Kidney glomerular epithelial cell (primary cell): ENCODE data around the gene CUTA.

ENCODE experiments used
- DNase-seq: peaks from one replicate; lab custom pipeline; 2025; lab: John Stamatoyannopoulos, UW

CUTA gene

GRCh38 chr6:33417903-33418689, at the start of gene CUTA:
TSS of gene CUTA (minus strand) at chr6:33418107. CDS start at chr6:33418000, 107 bp downstream.
- peak; percentile 98 for DNase-seq

GRCh38 chr6:33467091-33467490, 49.2 kb upstream of the CUTA start:
- no peak for DNase-seq

- DNase-seq = no peak
Measured at GRCh38 chr6:33466075-33466735, 48.3 kb upstream of the CUTA start.

- DNase-seq = no peak
Measured at GRCh38 chr6:33459226-33459625, 41.3 kb upstream of the CUTA start.

GRCh38 chr6:33458676-33459075, 40.8 kb upstream of the CUTA start:
- DNase-seq = no peak

- no peak for DNase-seq
Measured at GRCh38 chr6:33456156-33456555, 38.2 kb upstream of the CUTA start.

- DNase-seq = no peak
Measured at GRCh38 chr6:33455051-33455450, 37.1 kb upstream of the CUTA start.

GRCh38 chr6:33454009-33454946, 36.4 kb upstream of the CUTA start, which contains the start of gene ZBTB9:
TSS of gene ZBTB9 (plus strand) at chr6:33454576. CDS start at chr6:33455101, 525 bp downstream.
- DNase-seq = peak; percentile 94

- DNase-seq = no peak
Measured at GRCh38 chr6:33453393-33454008, 35.6 kb upstream of the CUTA start.

GRCh38 chr6:33452496-33452895, 34.6 kb upstream of the CUTA start:
- no peak for DNase-seq

- no peak for DNase-seq
Measured at GRCh38 chr6:33451606-33452005, 33.7 kb upstream of the CUTA start.

GRCh38 chr6:33450434-33450833, 32.5 kb upstream of the CUTA start:
- no peak for DNase-seq

GRCh38 chr6:33446356-33446755, 28.4 kb upstream of the CUTA start:
- no peak for DNase-seq

GRCh38 chr6:33445119-33445603, 27.3 kb upstream of the CUTA start:
- DNase-seq = no peak

GRCh38 chr6:33443619-33444504, 26.0 kb upstream of the CUTA start:
- no peak for DNase-seq

GRCh38 chr6:33443025-33443424, 25.1 kb upstream of the CUTA start:
- no peak for DNase-seq

- no peak for DNase-seq
Measured at GRCh38 chr6:33442283-33442682, 24.4 kb upstream of the CUTA start.

GRCh38 chr6:33441457-33441856, 23.6 kb upstream of the CUTA start:
- DNase-seq = no peak

GRCh38 chr6:33440649-33441309, 22.9 kb upstream of the CUTA start:
- DNase-seq = no peak
